ENCODE data around the gene FOXL2. TPM values are rescaled to one million over a fixed set of nuclear protein-coding genes. Genes with fewer than 3 reads are reported as not detected.
A peak's percentile ranks its signal among the peaks of the same experiment; 100 is the strongest.

Gene FOXL2
- total RNA-seq, 1 donor from 2014 or later, result not detected

DNA sequence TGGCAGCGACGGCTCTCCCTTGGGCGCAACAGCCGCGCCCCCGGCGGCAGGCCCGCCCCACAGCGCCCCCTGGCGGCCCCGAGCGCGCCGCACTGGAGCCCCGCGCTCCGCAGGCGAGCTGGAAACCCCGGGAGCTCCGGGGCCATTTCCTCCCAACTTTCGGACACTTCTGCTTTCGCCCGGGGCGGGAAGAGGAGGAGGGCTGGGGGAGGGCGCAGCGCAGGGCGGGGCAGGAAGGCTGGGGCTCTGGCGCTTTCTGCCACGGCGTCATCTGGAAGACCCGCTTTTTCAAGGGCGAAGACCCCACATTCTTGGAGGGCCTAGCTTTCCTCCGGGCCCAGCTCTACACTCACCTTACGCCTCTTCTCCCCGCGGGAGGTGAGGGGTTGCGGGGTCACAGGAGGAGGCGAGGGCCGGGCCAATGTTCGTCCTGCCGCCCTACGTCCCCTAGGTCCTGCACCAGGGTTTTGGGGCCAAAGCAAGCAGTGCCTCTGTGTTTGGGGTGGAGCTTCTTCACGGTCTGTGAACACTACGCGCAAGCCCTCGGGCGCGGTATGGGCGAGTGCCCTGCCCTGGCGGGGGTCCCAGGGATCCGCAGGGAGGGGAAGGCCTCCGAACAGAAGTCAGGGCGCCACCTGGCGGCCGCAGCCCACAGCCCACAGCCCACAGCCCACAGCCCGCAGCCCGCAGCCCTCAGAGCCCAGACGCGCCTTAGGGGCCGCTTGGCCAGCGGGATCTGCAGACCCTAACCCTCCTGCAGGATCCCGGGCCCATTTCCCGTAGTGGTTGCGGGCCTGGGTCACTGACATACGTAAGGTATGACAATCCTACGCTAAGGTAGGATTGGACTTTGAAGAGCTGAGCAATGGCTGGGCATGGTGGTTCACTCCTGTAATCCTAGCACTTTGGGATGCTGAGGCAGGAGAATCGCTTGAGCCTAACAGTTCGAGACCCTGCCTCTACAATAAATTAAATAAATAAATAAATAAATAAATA lies 31.1 kb downstream of the FOXL2 start:
- Histone ChIP-seq H3K4me1 (peaks cover 17% of the 10 kb centered on the region), H3K36me3 (no peaks in the 10 kb centered on the region), H3K4me3 (peak overlapping the region; percentile 78), H3K27ac (peak overlapping the region; percentile 97), H3K9me3 (no peaks in the 10 kb centered on the region), H3K27me3 (ENCODE audit: low read depth) (no peaks in the 10 kb centered on the region)
- ATAC-seq, result peak; percentile 97 to 98
- intact Hi-C loops (cut with DNase I), result loop anchor here (10.0 kb wide), 2 partner anchors 221 to 321 kb away; partner anchors contain the start of gene CEP70
- TF ChIP-seq, protein P1, sequence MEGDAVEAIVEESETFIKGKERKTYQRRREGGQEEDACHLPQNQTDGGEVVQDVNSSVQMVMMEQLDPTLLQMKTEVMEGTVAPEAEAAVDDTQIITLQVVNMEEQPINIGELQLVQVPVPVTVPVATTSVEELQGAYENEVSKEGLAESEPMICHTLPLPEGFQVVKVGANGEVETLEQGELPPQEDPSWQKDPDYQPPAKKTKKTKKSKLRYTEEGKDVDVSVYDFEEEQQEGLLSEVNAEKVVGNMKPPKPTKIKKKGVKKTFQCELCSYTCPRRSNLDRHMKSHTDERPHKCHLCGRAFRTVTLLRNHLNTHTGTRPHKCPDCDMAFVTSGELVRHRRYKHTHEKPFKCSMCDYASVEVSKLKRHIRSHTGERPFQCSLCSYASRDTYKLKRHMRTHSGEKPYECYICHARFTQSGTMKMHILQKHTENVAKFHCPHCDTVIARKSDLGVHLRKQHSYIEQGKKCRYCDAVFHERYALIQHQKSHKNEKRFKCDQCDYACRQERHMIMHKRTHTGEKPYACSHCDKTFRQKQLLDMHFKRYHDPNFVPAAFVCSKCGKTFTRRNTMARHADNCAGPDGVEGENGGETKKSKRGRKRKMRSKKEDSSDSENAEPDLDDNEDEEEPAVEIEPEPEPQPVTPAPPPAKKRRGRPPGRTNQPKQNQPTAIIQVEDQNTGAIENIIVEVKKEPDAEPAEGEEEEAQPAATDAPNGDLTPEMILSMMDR (IDR thresholded peaks at IDR 0.05), result peak; percentile 89
- peak; percentile 96 for DNase-seq

DNA sequence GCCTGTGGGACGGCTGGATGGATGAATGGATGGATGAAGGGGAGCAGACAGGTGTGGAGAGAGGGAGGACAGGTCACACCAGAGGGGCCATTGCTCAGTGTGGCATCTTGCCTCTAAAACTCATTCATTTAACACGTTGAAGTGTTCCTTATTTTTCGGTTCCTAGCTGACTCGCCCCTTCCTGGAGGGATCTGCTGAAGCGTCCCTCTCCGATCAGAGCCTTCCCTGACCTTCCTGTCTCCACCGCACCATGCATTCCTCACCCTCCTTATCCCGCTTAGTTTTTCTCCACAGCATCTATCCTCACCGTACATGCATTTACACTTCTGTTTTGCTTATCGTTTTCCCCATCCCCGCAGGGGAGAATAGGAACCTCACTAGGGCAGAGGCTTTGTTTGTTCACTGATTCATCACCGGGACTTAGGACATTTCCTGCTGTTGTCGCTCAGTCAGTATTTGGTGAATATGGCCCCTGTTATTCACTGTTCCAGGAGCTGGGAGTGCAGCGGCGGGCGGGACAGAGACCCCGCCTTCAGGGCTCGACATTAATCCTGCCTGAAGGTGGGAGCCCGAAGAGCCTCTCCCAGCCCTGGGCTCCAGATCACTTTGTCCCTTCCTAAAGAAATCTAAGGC lies 32.0 kb downstream of the FOXL2 start:
- TF ChIP-seq, protein P1 (IDR thresholded peaks at IDR 0.05), result no peak
- ATAC-seq (peak; percentile 40 to 70), DNase-seq (no peak)
- H3K4me1 ChIP-seq, result peaks cover 17% of the 10 kb centered on the region
- H3K4me3 ChIP-seq, result peak overlapping the region; percentile 78
- no peaks in the 10 kb centered on the region for H3K9me3 ChIP-seq
- H3K27me3 ChIP-seq (ENCODE audit: low read depth), result no peaks in the 10 kb centered on the region
- H3K27ac ChIP-seq, result peak overlapping the region; percentile 97
- no peaks in the 10 kb centered on the region for H3K36me3 ChIP-seq
- intact Hi-C loops (cut with DNase I), result loop anchor here (10.0 kb wide), 2 partner anchors 220 to 320 kb away; partner anchors contain the start of gene CEP70

DNA sequence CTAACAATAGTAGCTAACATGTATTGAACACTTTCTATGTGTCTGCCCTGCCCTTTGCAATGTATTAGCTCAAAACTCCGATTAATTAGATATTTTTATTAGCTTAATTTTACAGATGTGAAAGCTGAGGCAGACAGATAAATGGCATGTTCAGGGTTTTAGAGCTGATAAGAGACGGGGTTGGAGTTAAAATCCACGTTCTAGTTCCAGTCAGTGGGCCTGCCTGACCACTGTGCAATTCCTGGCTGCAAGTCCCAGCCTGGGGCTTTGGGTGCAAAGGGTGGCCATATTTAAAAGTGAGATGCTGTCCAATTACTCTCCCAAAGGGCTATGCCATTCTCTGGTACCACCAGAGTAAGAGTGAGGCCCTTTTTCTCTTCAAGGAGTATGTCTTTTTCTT lies 33.2 kb downstream of the FOXL2 start:
- intact Hi-C loops (cut with DNase I), result loop anchor here (10.0 kb wide), 2 partner anchors 219 to 319 kb away; partner anchors contain the start of gene CEP70
- no peaks in the 10 kb centered on the region for H3K27me3 ChIP-seq (ENCODE audit: low read depth)

DNA sequence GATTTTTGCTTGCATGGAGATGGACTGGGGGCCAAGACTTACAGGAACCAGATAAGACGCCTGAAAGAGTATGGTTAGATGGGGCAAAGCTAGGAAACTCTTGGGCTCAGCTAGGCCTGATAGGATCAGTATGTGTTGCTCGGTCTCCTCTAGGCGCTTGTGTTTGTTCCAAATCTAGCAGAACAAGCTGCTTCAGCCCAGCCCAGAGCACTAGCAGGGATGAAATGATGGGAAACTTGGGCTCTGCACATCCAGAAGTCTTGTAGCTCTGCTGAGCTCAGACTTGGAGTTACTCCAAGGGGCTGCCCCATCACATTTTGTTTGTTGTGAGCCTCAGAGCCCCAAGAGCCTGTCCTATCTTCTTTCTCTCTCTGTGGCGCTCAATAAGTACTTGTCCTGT lies 34.7 kb downstream of the FOXL2 start:
- H3K27ac ChIP-seq, result no peak overlapping the region
- ATAC-seq (no peak), DNase-seq (no peak)
- intact Hi-C loops (cut with DNase I), result loop anchor here (10.0 kb wide), 2 partner anchors 217 to 317 kb away; partner anchors contain the start of gene CEP70
- TF ChIP-seq, protein P1 (IDR thresholded peaks at IDR 0.05), result no peak
- no peaks in the 10 kb centered on the region for H3K36me3 ChIP-seq
- H3K27me3 ChIP-seq (ENCODE audit: low read depth), result no peaks in the 10 kb centered on the region
- H3K9me3 ChIP-seq, result no peaks in the 10 kb centered on the region
- H3K4me3 ChIP-seq, result no peak overlapping the region
- peaks cover 17% of the 10 kb centered on the region for H3K4me1 ChIP-seq

More for the DNA sequence above, 33.2 kb downstream of the FOXL2 start:
- H3K27ac ChIP-seq, result no peak overlapping the region
- DNase-seq (no peak), ATAC-seq (no peak)
- H3K4me3 ChIP-seq, result no peak overlapping the region
- TF ChIP-seq, protein P1 (IDR thresholded peaks at IDR 0.05), result no peak
- peaks cover 17% of the 10 kb centered on the region for H3K4me1 ChIP-seq
- H3K36me3 ChIP-seq, result no peaks in the 10 kb centered on the region
- no peaks in the 10 kb centered on the region for H3K9me3 ChIP-seq

DNA sequence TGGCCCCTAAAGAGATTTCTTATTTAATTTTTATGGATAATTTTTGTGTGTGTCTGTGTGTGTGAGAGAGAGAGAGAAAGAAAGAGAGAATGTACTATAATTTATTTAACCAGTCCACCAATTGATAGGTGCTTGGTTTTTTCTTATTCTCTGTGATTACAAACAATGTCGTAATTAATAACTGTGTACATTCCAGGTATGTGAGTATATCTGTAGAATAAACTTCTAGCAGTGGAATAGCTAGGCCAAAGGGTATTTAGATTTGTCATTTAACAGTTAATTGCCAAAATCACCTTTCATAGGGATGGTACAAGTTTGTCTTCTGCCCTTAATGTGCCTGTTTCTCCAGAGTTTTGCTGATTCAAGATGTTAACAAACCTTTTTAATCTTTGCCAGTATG lies 35.3 kb downstream of the FOXL2 start:
- TF ChIP-seq, protein P1 (IDR thresholded peaks at IDR 0.05), result no peak
- Histone ChIP-seq H3K9me3 (no peaks in the 10 kb centered on the region), H3K36me3 (no peaks in the 10 kb centered on the region), H3K27ac (no peak overlapping the region), H3K27me3 (ENCODE audit: low read depth) (no peaks in the 10 kb centered on the region), H3K4me1 (peaks cover 15% of the 10 kb centered on the region), H3K4me3 (no peak overlapping the region)
- DNase-seq (no peak), ATAC-seq (no peak)
- intact Hi-C loops (cut with DNase I), result loop anchor here (10.0 kb wide), 2 partner anchors 217 to 317 kb away; partner anchors contain the start of gene CEP70

Measured in lower lobe of right lung (tissue), 2 donors.